Kidney tubule cell (primary cell): Measurements from ENCODE around the gene TBL1Y.
"Not testable (repeated sequence)": the region's sequence is repeated elsewhere in the genome, so short reads cannot be mapped to it uniquely, and the experiment has no call there.

Experiments
- DNase-seq: peaks from one replicate; pipeline ENCODE4 v3.0.0-alpha.2; 2018; ENCODE audit warnings: low spot score

The TBL1Y gene

GRCh38 chrY:6974971-6975370 is 64.5 kb downstream of the TBL1Y start:
- no peak for DNase-seq

GRCh38 chrY:6977783-6978182 is 67.3 kb downstream of the TBL1Y start:
- DNase-seq, result no peak

- DNase-seq, result no peak
Measured at GRCh38 chrY:6983221-6983620, 72.7 kb downstream of the TBL1Y start.

GRCh38 chrY:6987811-6988210 is 77.3 kb downstream of the TBL1Y start:
- no peak for DNase-seq

GRCh38 chrY:6989886-6990620 is 79.6 kb downstream of the TBL1Y start:
- DNase-seq, result no peak

- DNase-seq, result no peak
Measured at GRCh38 chrY:6992041-6992440, 81.5 kb downstream of the TBL1Y start.

GRCh38 chrY:6995987-6996386 is 85.5 kb downstream of the TBL1Y start:
- no peak for DNase-seq

- DNase-seq, result no peak
Measured at GRCh38 chrY:6997503-6998066, 87.1 kb downstream of the TBL1Y start.

- no peak for DNase-seq
Measured at GRCh38 chrY:6999905-7000304, 89.4 kb downstream of the TBL1Y start.

- no peak for DNase-seq
Measured at GRCh38 chrY:7002581-7002980, 92.1 kb downstream of the TBL1Y start.

- DNase-seq, result no peak
Measured at GRCh38 chrY:7007911-7008310, 97.4 kb downstream of the TBL1Y start.

- DNase-seq, result no peak
Measured at GRCh38 chrY:7008578-7009355, 98.3 kb downstream of the TBL1Y start.

- no peak for DNase-seq
Measured at GRCh38 chrY:7013051-7013450, 102.6 kb downstream of the TBL1Y start.

- no peak for DNase-seq
Measured at GRCh38 chrY:7016521-7016920, 106.0 kb downstream of the TBL1Y start.

- DNase-seq, result no peak
Measured at GRCh38 chrY:7017244-7018080, 107.0 kb downstream of the TBL1Y start.

GRCh38 chrY:7039037-7039436 is 128.5 kb downstream of the TBL1Y start:
- DNase-seq, result no peak

- DNase-seq, result no peak
Measured at GRCh38 chrY:7040662-7041061, 130.2 kb downstream of the TBL1Y start.

GRCh38 chrY:7041983-7042382 is 131.5 kb downstream of the TBL1Y start:
- DNase-seq, result no peak

- not testable (repeated sequence) for DNase-seq
Measured at GRCh38 chrY:7052461-7052860, 142.0 kb downstream of the TBL1Y start.

GRCh38 chrY:7056886-7057285 is 146.4 kb downstream of the TBL1Y start:
- DNase-seq, result peak; percentile 0

- DNase-seq, result no peak
Measured at GRCh38 chrY:7078725-7079124, 168.2 kb downstream of the TBL1Y start.

GRCh38 chrY:7080548-7080947 is 170.1 kb downstream of the TBL1Y start:
- not testable (repeated sequence) for DNase-seq
